ENCODE measurements around the gene ANO2. TPM values are rescaled to one million over a fixed set of nuclear protein-coding genes. Genes with fewer than 3 reads are reported as not detected.

The ANO2 gene
- total RNA-seq, 1 donor from 2014 or later = 2.6 TPM

- H3K36me3 Mint-ChIP-seq = no peaks in the 10 kb centered on the region
- no peak overlapping the region for H3K4me3 Mint-ChIP-seq
- TF ChIP-seq CTCF (conservative IDR thresholded peaks at IDR 0.05) = no peak
- no peaks in the 10 kb centered on the region for H3K9me3 Mint-ChIP-seq
- H3K27me3 Mint-ChIP-seq = peaks cover 42% of the 10 kb centered on the region
- no peak overlapping the region for H3K27ac Mint-ChIP-seq
- no peak for DNase-seq (ENCODE audit: extremely low spot score, unreplicated experiment)
- no peaks in the 10 kb centered on the region for H3K4me1 Mint-ChIP-seq (ENCODE audit: unreplicated experiment)
Measured at GRCh38 chr12:5771756-5772155, 173.3 kb downstream of the ANO2 start.

- no peak for DNase-seq (ENCODE audit: extremely low spot score, unreplicated experiment)
- no peak for TF ChIP-seq CTCF (conservative IDR thresholded peaks at IDR 0.05)
- H3K27ac Mint-ChIP-seq = no peak overlapping the region
- H3K4me3 Mint-ChIP-seq = no peak overlapping the region
- H3K36me3 Mint-ChIP-seq = no peaks in the 10 kb centered on the region
- no peaks in the 10 kb centered on the region for H3K9me3 Mint-ChIP-seq
- peaks cover 35% of the 10 kb centered on the region for H3K27me3 Mint-ChIP-seq
- no peaks in the 10 kb centered on the region for H3K4me1 Mint-ChIP-seq (ENCODE audit: unreplicated experiment)
Measured at GRCh38 chr12:5770727-5771126, 174.3 kb downstream of the ANO2 start.

GRCh38 chr12:5768581-5769196, 176.4 kb downstream of the ANO2 start:
- TF ChIP-seq CTCF (conservative IDR thresholded peaks at IDR 0.05) = no peak
- Mint-ChIP-seq H3K36me3 (no peaks in the 10 kb centered on the region), H3K27me3 (peaks cover 35% of the 10 kb centered on the region), H3K9me3 (no peaks in the 10 kb centered on the region), H3K4me3 (no peak overlapping the region), H3K4me1 (ENCODE audit: unreplicated experiment) (no peaks in the 10 kb centered on the region), H3K27ac (no peak overlapping the region)
- DNase-seq (ENCODE audit: extremely low spot score, unreplicated experiment) = no peak

GRCh38 chr12:5768171-5768570, 176.9 kb downstream of the ANO2 start:
- TF ChIP-seq CTCF (conservative IDR thresholded peaks at IDR 0.05) = no peak
- Mint-ChIP-seq H3K27me3 (peaks cover 30% of the 10 kb centered on the region), H3K4me3 (no peak overlapping the region), H3K4me1 (ENCODE audit: unreplicated experiment) (no peaks in the 10 kb centered on the region), H3K27ac (no peak overlapping the region), H3K36me3 (no peaks in the 10 kb centered on the region), H3K9me3 (no peaks in the 10 kb centered on the region)
- DNase-seq (ENCODE audit: extremely low spot score, unreplicated experiment) = no peak

- peaks cover 13% of the 10 kb centered on the region for H3K36me3 Mint-ChIP-seq
- DNase-seq (ENCODE audit: extremely low spot score, unreplicated experiment) = no peak
Measured at GRCh38 chr12:5758347-5758746, 186.7 kb downstream of the ANO2 start.

More at GRCh38 chr12:5758347-5758746, 186.7 kb downstream of the ANO2 start:
- Mint-ChIP-seq H3K9me3 (peaks cover 7% of the 10 kb centered on the region), H3K27ac (no peak overlapping the region), H3K27me3 (peaks cover 25% of the 10 kb centered on the region), H3K4me1 (ENCODE audit: unreplicated experiment) (no peaks in the 10 kb centered on the region), H3K4me3 (no peak overlapping the region)
- no peak for TF ChIP-seq CTCF (conservative IDR thresholded peaks at IDR 0.05)

Measured in type B pancreatic cell (in vitro differentiated cells).